ENCODE measurements around the gene PLET1.

DNA sequence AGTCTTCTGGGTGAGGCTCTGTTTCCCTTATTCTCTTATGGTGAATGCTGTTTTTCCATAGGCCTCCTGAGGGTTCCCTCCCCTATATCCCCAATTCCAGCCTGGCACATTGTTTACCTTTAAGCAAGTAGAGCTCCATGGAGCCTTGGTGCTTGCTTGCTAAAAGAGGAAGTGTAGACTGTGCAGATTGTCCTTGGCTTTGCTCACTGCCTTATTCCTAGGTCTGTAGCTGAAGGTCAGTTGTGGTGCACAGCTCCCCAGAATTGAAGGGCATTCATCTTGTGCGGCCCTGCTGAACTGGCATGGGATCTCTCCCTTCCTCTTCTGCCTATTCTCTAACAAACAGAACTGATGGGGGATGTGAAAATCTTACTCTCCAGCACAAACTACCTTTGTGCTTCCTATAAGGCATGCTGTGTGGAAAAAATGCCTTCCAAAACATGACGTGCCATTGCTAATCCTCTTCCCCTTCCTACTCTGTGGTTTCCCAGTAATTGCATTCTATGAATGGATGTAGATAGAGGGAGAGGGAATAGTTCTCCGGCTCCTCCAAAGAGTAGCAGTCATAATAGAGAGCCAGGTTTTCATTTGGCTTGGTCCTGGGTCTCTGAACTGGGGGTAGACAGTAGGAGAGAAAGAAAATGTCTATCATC is 34.2 kb upstream of the PLET1 start:
- TF ChIP-seq, protein P1, sequence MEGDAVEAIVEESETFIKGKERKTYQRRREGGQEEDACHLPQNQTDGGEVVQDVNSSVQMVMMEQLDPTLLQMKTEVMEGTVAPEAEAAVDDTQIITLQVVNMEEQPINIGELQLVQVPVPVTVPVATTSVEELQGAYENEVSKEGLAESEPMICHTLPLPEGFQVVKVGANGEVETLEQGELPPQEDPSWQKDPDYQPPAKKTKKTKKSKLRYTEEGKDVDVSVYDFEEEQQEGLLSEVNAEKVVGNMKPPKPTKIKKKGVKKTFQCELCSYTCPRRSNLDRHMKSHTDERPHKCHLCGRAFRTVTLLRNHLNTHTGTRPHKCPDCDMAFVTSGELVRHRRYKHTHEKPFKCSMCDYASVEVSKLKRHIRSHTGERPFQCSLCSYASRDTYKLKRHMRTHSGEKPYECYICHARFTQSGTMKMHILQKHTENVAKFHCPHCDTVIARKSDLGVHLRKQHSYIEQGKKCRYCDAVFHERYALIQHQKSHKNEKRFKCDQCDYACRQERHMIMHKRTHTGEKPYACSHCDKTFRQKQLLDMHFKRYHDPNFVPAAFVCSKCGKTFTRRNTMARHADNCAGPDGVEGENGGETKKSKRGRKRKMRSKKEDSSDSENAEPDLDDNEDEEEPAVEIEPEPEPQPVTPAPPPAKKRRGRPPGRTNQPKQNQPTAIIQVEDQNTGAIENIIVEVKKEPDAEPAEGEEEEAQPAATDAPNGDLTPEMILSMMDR (conservative IDR thresholded peaks at IDR 0.05; ENCODE audit: low read length): no peak
- no peak for TF ChIP-seq EZH2phosphoT487 (IDR thresholded peaks at IDR 0.05; ENCODE audit: borderline replicate concordance, low read depth, low read length)
